Cerebellar cortex (tissue), 1 donor: ENCODE measurements around the gene PITPNC1.
"Not testable (repeated sequence)": the region's sequence is repeated elsewhere in the genome, so short reads cannot be mapped to it uniquely, and the experiment has no call there.

ENCODE experiments used
- DNase-seq: peaks from one replicate; pipeline ENCODE4 v3.0.0-alpha.2; 2015; ENCODE audit warnings: low spot score

The PITPNC1 gene

DNA sequence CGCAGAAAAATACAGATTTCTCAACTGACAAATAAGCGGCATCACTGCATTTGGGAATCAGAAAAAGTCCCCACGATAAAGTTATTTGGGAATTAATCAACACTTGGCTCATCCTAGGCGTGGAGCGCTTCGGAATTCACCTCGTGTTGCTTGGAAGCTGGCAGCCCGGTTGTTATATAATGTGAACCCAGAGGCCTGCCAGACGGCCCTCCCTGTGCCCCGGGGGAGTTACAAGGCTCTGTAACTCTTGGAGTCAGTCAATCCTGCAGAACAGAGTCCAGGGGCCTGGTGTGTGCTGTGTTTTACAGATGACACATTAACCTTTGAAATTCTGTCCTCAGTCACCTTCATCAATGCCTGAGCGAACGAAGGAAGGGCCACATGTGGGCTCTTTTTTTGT, 111.1 kb downstream of the PITPNC1 start:
- DNase-seq = peak; percentile 63

DNA sequence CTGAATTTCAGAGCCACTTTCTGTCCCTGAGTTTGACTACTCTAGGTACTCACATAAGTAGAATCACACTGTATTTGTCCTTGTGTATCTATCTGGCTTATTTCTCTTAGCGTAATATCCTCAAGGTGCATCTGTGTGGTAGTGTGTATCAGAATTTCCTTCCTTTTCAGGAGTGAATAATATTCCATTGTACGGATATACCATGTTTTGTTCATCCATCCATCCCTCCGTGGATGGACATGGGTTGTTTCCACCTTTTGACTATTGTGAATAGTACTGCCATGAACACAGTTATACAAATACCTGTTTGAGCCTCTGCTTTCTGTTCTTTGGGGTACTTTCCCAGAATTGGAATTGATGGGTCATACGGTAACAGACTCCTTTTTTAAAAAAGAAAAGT, 111.7 kb downstream of the PITPNC1 start:
- no peak for DNase-seq

DNA sequence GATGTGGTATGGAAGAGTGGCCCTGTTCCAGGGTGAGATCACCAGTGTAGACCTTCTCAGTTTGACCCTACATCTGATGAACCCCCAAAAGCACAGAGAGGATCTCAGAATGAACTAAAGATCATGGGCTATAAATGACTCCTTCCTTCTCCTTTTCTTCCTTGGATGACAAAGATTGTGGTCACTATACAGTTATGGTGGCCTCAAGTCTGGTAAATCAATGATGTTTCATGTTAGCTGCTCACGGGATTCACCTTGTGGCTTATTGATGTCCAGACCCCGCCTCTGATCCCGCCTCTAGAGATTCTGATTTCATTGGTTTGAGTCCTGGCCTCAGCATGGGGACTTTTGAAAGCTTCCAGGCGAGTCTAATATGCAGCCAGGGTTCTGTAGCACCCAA, 112.2 kb downstream of the PITPNC1 start:
- no peak for DNase-seq

DNA sequence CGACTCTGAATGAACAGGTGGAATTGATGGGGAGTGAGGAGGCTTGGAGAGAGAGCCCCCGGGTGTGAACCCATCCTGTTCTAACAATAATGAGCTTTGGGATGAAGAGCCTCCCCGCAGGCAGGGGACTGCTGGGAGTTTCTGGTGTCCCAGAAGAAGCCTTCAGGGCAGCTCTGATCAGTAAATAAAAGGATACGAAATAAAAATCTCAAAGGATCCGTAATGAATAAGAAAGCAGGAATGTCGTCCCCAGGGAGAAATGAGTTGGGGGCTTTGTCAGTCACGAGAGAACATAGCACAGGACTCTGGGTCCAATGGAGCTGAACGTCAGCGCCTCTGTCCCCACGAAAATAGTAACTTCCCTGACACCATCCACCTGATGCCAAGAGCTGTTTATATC, 113.4 kb downstream of the PITPNC1 start:
- DNase-seq = no peak

DNA sequence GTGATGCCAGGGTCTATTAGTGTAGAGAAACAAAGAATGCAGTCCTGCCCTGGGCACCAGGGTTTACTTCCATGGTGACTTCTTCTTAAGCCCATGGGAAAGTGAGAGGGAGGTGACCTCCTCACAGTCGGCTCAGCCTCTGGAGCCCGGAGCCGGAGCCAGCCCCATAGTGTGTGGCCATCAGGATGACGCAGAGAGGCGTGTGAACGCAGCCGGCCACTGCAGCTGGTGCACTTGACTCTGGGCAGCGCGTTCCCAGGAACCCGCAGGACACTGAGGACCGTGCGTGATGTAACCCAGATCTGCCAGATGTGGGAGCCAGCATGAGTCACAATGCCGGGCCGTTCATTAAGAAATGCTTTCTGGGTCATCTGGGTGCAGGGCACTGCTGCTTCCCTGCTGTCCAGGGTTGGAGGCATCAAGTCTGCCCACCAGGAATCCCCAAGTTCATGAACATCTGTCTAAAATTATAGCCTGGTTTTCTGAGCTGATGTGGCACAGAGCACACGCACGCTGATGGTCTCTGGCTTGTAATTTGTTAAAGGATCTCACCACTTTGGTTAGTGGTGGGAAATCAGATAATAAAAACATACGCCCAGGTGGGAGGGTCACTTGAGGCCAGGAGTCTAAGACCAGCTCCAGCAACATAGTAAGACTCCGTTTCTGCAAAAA, 114.1 kb downstream of the PITPNC1 start:
- DNase-seq = no peak

DNA sequence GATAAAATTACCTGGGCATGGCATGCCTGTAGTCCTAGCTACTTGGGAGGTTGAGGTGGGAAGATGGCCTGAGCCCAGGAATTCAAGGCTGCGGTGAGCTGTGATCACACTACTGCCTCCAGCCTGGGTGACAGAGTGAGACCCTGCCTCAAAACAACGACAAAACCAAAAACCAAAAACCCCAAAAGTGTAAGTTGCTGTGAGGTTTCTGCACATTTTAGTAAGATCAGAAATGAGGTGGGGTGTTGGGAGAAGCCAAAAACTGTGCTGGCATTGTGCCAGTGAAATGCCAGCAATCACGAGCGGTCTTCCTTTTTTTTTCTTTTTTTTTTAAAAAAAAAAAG, 114.6 kb downstream of the PITPNC1 start:
- DNase-seq = no peak

DNA sequence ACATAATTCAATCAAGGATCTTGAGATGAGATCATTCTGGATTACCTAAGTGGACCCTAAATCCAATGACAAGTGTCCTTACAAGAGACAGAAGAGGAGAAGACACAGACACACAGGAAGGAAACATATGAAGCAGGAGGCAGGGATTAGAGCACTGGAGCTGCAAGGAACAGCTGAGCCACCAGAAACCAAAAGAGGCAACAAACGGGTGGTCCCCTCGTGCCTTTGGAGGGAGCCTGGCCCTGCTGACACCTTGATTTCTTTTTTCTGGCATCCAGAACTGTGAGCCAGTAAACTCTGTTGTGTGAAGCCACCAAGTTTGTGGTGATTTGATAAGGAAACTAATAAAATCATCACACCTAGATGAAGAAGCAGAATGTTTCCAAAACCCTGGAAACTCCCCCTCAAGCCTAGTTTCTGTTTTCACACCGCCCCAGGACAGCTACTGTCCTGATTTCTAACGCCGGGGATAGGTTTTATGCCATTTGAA, 115.2 kb downstream of the PITPNC1 start:
- DNase-seq = peak; percentile 33

DNA sequence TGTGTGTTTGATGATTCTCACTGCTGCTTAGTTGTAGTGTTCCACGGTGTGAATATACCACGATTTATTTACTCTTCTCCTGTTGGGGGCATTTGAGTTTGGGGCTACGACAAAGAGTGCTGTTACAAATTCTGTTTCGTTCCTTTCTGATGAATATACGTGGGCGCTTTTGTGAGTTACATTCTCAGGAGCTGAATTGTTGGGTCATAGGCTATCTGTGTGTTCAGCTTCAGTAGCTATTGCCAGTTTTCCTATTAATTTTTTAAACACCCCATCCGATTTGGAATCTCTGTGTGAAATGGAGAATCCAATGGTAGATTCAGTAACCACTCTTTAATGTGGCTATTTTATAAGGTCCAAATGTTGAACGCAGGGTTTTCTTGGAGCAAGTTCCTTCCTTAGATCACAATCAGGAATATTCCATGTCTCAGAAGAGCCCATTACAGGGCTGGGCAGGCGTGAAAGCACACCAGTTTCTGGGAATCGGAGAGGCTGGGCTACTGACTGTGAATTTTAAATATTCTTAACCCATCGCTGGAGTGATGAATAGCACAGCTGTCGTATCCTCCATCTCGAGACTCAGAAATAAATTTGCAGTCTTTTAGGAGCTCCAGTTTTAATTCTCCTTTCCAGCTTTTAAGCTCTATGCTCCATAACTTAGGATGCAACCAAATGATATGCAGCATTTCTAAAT, 115.9 kb downstream of the PITPNC1 start:
- no peak for DNase-seq

DNA sequence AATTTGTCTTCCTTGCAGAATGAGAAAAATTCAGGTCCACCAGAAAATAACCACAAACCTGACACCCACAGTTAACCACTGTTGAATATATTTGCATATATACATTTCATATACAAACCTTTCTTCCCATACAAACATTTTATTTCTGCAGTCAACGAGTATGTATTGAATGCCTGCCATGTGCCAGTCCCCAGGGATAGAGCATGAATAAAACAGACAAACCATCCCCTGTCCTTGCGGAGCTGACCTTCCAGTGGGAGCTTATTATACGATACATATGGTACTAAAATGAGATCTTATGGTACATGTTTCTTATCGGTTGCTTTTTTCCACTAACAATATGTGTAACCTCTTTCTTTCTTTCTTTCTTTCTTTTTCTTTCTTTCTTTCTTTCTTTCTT, 116.7 kb downstream of the PITPNC1 start:
- no peak for DNase-seq

DNA sequence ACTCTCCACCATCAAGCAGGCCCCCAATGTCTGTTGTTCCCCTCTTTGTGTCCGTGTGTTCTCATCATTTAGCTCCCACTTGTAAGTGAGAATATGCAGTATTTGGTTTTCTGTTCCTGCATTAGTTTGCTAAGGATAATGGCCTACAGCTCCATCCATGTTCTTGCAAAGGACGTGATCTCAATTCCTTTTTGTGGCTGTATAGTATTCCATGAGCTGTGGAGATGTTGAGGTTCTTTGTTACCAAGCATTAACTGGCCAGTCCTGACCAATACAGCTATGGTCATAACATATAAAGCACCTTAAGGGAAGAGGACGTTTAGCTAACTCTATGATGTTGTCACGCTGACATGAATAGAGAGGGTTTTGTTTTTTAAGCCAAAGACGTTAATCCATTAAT, 118.5 kb downstream of the PITPNC1 start:
- not testable (repeated sequence) for DNase-seq

DNA sequence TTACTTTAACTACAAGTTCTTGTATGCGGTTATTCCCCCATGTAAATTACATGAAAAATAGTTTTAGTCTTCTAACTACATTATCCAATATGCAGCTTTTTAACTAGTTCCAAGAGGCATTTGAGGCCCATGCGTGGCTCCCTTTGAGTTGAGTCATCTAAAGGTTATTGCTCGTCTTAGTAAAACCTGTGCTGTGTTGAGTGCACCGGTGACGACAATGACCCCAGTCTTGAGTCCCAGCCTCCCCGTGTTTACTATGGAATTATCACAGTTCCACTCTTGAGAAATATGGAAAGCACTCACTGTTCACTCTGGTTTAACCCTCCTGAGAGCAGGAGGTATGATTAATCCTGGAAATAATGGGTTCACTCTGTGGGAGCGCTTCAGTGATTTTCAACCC, 119.2 kb downstream of the PITPNC1 start:
- no peak for DNase-seq

DNA sequence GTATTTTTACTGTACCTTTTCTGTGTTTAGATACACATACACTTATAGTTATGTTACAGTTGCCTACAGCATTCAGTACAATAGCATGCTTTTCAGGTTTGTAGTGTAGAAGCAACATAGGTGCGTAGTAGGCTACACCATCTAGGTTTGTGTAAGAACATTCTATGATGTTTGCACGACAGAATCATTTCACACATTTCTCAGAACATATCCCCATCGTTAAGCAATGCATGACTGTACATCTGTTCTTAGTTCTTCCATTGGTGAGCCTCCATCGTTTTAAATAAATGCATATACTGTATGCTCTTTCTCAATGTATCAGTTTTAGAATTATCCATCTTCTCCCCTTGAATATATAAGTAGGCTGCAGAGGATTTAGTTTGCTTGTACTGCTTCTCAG, 122.6 kb downstream of the PITPNC1 start:
- DNase-seq = no peak

DNA sequence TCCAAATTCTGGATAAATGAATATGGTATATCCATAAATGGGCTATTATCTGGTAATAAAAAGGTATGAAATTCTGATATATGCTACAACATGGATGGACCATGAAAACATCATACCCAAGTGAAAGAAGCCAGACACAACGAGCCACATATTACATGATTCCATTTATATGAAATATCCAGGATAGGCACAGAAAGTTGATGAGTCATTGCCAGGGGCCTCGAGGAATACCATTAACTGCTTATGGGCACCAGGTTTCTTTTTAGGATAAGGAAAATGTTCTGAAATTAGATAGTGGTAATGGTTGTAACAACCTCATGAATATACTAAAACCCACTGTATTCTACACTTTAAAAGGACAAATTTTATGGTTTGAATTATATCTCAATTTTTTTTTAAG, 123.2 kb downstream of the PITPNC1 start:
- DNase-seq = no peak

DNA sequence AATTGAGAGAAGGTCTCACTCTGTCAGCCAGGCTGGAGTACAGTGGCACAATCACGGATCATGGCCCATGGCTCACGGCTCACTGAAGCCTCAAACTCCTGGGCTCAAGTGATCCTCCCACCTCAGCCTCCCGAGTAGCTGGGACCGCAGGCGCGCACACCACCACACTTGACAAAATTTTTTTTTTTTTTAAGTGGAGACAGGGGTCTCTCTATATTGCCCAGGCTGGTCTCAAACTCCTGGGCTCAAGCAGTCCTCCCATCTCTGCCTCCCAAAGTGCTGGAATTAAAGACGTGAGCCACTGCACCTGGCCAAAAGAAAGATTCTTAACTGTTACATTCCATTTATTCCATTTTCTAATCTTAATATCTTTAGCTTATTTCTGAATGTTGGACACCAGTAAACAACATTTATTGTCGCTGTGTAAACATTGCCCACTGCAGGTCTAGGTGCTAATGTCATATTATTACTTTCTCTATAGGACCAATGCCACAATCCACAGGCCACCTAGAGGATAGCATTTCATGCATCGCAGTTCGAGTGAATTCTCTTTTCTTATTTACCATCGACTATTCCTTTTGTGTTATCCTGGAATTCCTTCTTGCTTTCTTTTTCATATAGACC, 123.7 kb downstream of the PITPNC1 start:
- DNase-seq = no peak

DNA sequence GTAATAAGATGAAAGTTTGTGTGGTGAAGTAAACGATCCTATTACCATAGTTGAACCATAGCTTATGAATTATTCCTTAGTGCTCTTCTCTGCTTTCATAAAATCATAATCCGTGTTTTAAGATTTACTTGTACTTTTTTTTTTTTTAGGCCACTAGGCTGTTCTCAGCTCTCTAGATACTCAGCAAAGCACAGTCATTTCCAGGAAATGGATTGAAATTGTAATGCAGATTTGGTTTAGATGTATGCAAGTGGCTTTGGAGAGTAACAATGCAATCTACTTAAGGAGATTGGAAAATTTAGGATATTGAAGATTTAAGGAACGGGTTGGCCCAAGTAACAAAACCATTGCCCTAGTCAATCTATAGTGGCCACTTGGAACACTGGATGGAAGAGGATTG, 125.1 kb downstream of the PITPNC1 start:
- DNase-seq = no peak

DNA sequence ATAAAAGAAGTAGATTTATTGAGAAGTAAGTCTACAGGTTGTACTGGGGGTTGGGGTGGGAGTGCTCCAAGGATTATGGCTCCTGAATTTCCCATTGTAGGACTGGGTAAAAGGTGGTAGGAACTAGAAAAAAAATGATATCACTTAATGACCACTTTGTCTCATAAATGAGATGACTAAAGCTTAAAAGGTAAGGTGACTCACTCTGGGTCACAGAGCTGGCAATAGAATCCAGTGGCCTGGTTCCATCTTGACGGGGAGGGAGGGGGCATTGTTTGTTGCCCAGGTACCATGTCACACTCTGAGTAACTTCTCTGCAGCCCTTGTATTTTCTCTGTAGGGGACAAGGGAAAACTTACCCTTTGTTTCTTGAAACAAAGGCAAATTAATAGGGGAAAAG, 126.1 kb downstream of the PITPNC1 start:
- DNase-seq = no peak

DNA sequence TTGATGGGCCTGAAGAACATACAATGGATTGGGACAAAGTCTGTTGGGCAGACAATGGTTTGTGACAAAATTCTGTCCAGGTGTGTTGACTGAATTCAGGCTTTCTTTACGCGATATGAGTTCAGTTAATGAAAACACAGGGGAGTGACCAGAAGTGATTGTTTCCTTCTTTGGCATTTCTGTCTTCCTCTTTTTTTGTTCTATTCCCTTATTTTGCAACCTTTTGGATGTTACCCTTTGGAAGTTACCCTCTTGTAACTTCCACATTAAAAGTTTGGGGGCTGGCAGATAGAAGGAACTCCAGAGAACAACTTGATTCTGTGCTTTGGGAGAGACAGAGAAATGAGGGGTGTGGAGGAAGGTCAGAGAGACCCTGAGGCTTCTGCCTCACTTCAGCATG, 126.7 kb downstream of the PITPNC1 start:
- DNase-seq = no peak

DNA sequence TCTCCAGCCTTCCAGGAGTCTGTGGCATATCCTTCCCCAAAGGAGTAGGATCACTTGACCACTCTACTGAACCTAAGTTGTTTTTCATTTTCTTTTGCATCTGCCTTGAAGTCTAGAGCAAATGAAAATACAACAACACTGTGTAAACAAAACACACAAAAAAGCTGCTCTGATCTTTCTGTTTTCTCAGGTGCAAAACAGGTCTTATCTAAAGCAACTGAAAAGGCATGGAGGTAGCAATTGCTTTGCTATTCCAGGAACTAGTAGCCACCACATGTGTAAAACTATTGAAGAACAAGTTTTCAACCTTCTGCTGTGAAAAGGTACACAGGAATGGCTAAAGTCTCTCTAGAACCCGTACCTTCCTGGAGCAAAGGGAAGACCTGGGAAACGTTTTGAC, 127.1 kb downstream of the PITPNC1 start:
- DNase-seq = no peak

DNA sequence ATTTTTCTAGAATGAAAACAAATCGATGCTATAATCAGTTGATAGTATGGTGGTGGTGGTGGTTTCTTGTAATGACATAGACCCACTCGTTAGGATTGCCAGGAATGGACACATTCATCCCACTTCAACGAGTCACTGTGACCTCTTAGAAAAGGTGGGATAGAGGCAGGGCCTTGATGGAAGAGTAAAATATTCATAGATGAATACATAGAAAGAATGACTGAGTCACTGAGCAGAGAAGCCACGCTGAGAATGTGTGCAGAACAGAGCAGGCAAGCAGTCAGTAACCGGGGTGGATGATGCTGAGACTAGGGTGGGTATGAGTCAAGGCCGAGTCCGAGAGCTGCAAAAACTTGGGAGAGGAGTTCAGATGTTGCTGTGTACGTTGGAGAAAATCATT, 129.9 kb downstream of the PITPNC1 start:
- DNase-seq = no peak

DNA sequence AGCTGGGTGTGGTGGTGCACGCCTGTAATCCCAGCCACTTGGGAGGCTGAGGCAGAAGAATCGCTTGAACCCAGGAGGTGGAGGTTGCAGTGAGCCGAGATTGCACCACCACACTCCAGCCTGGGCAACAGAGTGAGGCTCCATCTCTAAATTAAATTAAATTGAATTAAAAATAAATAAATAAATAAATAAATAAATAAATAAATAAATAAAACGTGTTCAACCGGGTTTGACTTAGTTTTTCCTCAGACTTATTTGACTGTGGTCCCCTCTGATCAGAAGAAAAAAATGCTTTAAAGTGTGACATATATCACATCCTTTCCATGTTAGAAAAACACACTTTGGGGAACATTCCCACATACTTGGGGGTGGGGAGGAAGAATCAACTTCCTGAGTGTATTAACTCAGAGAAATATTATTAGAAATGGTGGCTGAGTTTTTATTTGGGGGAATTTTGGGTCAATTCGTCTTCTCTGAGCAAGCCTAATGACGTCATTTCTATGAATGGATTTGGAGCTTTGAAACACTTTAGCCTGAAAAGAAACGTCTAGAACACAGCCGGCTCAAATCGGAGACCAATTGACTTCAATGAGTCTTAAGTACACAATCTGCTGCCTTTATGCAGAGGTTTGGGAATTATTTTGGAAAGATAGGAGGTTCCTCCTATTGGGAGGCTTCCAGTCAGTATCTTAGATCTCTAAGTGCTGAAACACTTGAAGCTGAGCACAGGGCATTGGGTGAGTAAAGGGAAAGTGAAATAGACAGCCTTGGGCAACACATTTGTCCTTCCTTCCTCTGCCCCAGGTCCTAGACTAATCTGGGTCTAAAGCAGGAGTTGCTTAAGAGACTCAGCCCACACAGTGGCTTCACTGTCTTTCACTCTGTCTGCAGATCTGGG, 132.6 kb downstream of the PITPNC1 start:
- DNase-seq = no peak

DNA sequence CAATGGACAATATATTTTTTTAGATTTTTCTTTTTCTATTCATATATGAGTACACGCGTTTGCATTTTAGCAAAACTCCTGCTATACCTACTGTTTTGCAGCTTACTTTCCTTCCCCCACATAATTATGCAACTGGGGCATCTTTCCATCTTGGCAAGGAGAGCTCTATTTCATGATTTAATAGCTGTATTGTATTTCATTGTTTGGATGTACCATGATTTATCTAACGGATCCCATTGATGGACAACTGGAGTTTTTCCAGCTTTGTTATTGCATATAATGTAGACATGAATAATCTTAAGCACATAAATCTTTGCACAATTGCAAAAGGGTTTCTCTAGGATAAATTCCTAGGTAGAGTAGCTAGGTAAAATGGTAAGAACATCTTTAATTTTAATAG, 133.9 kb downstream of the PITPNC1 start:
- DNase-seq = no peak

DNA sequence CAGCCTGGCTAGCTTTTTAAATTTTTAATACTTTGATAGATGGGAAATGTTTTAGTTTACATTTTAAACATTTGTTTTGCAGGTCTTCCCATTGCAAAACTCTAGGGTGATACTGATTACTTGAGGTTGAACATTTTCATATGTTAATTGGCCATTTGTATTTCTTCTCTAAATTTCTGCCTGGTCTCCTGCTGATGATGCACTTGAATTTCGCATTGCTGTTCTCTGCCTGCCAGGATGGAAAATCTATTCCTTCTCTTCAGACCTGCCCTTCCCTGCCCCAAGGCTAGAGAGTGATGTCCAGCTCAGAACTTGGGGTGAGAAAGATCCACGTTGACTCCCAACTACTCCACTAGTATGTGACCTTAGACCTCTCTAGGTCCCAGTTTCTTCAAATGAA, 134.7 kb downstream of the PITPNC1 start:
- no peak for DNase-seq

DNA sequence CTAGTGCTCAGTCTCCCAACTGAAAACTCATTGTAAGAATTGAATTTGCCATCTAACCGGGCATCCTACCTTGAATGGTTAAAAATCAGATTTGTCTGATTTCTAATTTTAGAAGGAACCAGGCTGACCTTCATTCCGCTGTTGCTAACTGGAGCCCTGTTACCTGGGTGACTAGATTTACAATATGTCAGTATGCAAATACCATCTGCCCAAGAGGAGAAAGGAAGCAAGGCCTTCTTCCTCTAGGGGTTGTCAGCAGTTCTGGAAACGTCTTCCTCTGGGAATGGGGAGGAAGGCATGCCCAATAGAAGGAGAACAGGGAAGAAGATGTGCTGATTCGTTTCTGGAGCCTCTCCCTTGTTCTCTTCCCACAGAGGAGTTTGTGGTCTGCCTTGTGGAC, 137.9 kb downstream of the PITPNC1 start:
- peak; percentile 88 for DNase-seq
